Muscle layer of colon (tissue), 2 donors: Measurements from ENCODE around the gene REC114.

ENCODE experiments used
- H3K27ac ChIP-seq: one replicate; pipeline ENCODE4 v1.7.0; 2013; ENCODE audit warnings: low read depth, mild to moderate bottlenecking, low read length, moderate library complexity
- H3K27me3 ChIP-seq, 2 donors: one replicate each; pipeline ENCODE4 v1.7.0; 2013; ENCODE audit warnings: low read length in 2 of 2, mild to moderate bottlenecking in 2 of 2; ENCODE audit not compliant: insufficient read depth in 2 of 2, control insufficient read depth in 1 of 2
- H3K36me3 ChIP-seq: one replicate; pipeline ENCODE4 v1.7.0; 2013; ENCODE audit warnings: mild to moderate bottlenecking, low read length; ENCODE audit not compliant: insufficient read depth
- H3K4me1 ChIP-seq: one replicate; pipeline ENCODE4 v1.7.0; 2013; ENCODE audit warnings: mild to moderate bottlenecking, low read length; ENCODE audit not compliant: insufficient read depth
- H3K4me3 ChIP-seq, 2 donors: one replicate each; pipeline ENCODE4 v1.7.0; 2013; ENCODE audit warnings: low read length in 2 of 2, low read depth in 1 of 2, mild to moderate bottlenecking in 1 of 2, moderate library complexity in 1 of 2
- H3K9ac ChIP-seq: one replicate; pipeline ENCODE4 v1.7.0; 2013; ENCODE audit warnings: low read length
- H3K9me3 ChIP-seq: one replicate; pipeline ENCODE4 v1.7.0; 2013; ENCODE audit warnings: mild to moderate bottlenecking, low read length
- donor health status: abdominal sarcoma.
- donor health status: Adenocarcinoma of cecum.

The REC114 gene

GRCh38 chr15:73608475-73608874 lies 165.5 kb downstream of the REC114 start:
- H3K9ac ChIP-seq: no peak overlapping the region
- H3K4me1 ChIP-seq: peaks cover 65% of the 10 kb centered on the region
- H3K36me3 ChIP-seq: no peaks in the 10 kb centered on the region
- no peak overlapping the region for H3K27ac ChIP-seq
- H3K27me3 ChIP-seq: no peaks in the 10 kb centered on the region
- H3K9me3 ChIP-seq: no peaks in the 10 kb centered on the region
- H3K4me3 ChIP-seq: no peak overlapping the region

GRCh38 chr15:73608941-73609340 lies 166.0 kb downstream of the REC114 start:
- Histone ChIP-seq H3K9me3 (no peaks in the 10 kb centered on the region), H3K27ac (no peak overlapping the region), H3K27me3 (no peaks in the 10 kb centered on the region), H3K4me3 (no peak overlapping the region), H3K4me1 (peaks cover 64% of the 10 kb centered on the region), H3K9ac (no peak overlapping the region), H3K36me3 (no peaks in the 10 kb centered on the region)
